Esophagus squamous epithelium (tissue), 4 donors: ENCODE data around the gene CPLX1.

Experiments
- CTCF ChIP-seq, 6 experiments: fragments of 450-650 bp in 4 of 6; fragments of 200-600 bp in 2 of 6; sonication (generic) in 2 of 6; IDR thresholded peaks; one replicate each; pipeline ENCODE4 v1.5.1; 2016 to 2019; ENCODE audit warnings: antibody characterized with exemption in 6 of 6, mild to moderate bottlenecking in 4 of 6, moderate library complexity in 4 of 6
- POLR2A ChIP-seq, 4 donors: fragments of 450-650 bp; IDR thresholded peaks; one replicate each; pipeline ENCODE4 v1.6.1; 2017; ENCODE audit warnings: antibody characterized with exemption in 4 of 4, mild to moderate bottlenecking in 4 of 4, moderate library complexity in 3 of 4

GRCh38 chr4:851701-852430 lies 25.9 kb upstream of the CPLX1 start:
- TF ChIP-seq CTCF (IDR thresholded peaks at IDR 0.05), result no peak
- TF ChIP-seq POLR2A (IDR thresholded peaks at IDR 0.05), result no peak
